Right lobe of liver (tissue), 4 donors: ENCODE data around the gene TPD52L2.

Experiments
- POLR2A ChIP-seq: fragments of 450-650 bp; IDR thresholded peaks from one replicate; pipeline ENCODE4 v1.6.1; 2017; ENCODE audit warnings: antibody characterized with exemption, mild to moderate bottlenecking
- TF ChIP-seq, protein P1 (sequence below), 4 donors: fragments of 200-600 bp in 3 of 4; fragments of 450-650 bp in 1 of 4; IDR thresholded peaks; one replicate each; pipeline versions ENCODE4 v1.5.1 to v1.8.0; 2016 to 2022; ENCODE audit warnings: antibody characterized with exemption in 4 of 4, mild to moderate bottlenecking in 2 of 4
- donor health status: DM: no; HTN: no; CAD: no.
- donor health status: DM: no; HTN: no; CAD: no.
- donor health status: DM: no; HTN: yes; CAD: no.

DNA sequence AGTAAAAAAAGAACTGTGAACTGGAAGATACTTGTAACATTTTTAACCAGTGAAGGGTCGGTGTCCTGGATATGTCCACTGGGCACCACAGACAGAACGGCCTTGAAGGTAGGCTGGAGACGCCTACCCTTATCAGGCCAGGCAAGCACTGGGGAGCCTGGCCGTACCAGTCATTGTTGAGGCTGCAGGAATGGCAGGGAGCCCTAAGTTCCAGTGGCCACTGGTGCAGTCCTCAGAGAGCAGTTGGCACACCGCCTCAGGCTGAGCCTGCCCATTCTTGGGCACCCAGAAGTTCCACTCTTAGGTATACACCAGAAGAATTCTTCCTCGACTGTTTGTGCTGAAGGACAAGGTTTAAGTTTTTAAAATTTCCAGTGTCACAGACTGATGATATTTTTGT, 50.4 kb downstream of the TPD52L2 start:
- TF ChIP-seq, protein P1, sequence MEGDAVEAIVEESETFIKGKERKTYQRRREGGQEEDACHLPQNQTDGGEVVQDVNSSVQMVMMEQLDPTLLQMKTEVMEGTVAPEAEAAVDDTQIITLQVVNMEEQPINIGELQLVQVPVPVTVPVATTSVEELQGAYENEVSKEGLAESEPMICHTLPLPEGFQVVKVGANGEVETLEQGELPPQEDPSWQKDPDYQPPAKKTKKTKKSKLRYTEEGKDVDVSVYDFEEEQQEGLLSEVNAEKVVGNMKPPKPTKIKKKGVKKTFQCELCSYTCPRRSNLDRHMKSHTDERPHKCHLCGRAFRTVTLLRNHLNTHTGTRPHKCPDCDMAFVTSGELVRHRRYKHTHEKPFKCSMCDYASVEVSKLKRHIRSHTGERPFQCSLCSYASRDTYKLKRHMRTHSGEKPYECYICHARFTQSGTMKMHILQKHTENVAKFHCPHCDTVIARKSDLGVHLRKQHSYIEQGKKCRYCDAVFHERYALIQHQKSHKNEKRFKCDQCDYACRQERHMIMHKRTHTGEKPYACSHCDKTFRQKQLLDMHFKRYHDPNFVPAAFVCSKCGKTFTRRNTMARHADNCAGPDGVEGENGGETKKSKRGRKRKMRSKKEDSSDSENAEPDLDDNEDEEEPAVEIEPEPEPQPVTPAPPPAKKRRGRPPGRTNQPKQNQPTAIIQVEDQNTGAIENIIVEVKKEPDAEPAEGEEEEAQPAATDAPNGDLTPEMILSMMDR (IDR thresholded peaks at IDR 0.05): no peak
- no peak for TF ChIP-seq POLR2A
